GM18858 (cell line): Measurements from ENCODE around the gene APBA2.

Experiments
- ATAC-seq: cut with Tn5 transposase; IDR thresholded peaks from one replicate; pipeline ENCODE4 v1.9.1; 2021; ENCODE audit not compliant: unreplicated experiment

The APBA2 gene

DNA sequence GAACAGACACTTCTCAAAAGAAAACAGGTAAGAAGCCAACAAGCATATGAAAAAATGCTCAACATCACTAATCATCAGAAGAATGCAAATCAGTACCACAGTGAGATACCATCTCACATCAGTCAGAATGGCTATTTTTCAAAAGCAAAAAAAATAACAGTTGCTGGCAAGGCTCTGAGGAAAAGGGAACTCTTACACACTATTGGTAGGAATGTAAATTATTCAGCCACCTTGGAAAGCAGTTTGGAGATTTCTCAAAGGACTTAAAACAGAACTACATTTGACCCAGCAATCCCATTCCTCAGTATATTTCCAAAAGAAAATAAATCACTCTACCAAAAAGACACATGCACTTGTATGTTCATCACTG is 95.6 kb downstream of the APBA2 start:
- no peak for ATAC-seq

DNA sequence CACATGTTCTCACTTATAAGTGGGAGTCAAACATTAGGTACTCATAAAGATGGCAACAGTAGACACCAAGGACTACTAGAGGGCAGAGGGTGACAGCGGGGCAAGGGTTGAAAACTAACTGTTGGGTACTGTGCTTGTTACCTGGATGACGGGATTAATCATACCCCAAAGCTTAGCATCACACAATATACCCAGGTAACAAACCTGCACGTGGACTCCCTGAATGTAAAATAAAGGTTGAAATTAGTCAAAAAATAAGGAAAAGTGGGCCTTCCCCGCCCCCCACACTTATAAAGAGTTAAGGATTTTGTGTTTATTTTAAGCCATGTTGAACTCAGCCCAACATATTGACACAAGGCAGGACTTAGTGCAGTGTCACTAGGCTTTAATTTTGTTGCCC is 96.1 kb downstream of the APBA2 start:
- no peak for ATAC-seq

DNA sequence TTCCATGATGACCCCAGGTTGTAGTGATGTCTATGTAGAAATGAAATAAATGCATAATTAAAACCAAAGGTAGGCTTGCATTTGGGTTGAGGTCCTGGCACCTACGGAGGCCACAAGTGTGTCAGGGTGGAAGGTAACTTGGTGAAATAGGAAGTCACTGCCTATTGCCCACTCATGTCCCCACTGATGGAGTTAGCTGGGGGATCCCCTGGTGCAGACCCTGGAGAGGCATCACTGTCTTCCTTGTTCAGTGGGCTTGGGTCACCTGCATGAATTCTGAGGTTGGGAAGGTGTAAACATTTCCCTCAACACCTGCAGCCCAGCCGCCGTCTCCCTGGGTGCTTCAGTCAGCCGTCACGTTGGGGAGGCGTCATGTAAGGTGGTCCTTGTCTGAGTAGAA is 97.1 kb downstream of the APBA2 start:
- no peak for ATAC-seq

DNA sequence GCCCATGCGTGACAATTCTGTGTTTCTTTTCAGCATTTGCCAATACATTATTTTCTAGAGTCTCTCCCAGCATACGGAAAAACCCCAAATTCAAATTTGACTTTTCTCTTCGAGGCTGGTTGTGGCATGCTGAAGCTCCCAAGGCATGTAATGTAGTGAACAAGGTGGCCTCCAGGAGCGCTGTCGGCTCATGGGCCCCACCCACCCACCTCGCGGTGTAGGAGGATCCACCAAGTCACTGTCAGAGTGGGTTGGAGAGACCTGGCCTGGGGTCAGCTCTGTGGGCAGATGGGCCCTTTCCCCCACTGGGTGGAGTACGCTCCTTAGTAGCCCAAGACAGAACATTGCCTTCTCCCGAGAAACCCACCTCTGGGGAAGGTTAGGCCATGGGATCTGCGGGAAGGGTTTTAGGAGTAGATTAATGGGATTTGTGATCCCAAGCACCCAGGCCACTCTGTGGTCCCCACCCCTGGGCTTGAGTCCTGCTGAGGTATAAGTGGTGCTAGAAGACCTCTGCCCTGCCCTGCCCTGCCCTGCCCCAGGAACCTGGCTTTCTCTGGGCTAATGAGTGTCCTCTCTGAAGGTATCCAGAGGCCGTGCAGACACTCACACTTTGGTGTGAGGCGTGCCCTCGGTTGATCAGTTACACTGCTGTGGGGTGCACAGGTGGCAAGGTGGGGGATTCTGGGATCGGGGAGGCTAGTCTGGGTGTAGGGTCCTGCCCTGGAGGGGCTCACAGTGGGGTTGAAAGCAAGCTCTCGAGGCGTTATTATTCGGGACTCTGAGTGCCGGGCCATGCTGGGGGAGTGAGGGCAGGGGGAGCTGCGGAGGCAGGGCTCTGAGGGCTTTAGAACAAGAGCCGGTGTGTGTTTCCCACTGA is 97.9 kb downstream of the APBA2 start:
- no peak for ATAC-seq

DNA sequence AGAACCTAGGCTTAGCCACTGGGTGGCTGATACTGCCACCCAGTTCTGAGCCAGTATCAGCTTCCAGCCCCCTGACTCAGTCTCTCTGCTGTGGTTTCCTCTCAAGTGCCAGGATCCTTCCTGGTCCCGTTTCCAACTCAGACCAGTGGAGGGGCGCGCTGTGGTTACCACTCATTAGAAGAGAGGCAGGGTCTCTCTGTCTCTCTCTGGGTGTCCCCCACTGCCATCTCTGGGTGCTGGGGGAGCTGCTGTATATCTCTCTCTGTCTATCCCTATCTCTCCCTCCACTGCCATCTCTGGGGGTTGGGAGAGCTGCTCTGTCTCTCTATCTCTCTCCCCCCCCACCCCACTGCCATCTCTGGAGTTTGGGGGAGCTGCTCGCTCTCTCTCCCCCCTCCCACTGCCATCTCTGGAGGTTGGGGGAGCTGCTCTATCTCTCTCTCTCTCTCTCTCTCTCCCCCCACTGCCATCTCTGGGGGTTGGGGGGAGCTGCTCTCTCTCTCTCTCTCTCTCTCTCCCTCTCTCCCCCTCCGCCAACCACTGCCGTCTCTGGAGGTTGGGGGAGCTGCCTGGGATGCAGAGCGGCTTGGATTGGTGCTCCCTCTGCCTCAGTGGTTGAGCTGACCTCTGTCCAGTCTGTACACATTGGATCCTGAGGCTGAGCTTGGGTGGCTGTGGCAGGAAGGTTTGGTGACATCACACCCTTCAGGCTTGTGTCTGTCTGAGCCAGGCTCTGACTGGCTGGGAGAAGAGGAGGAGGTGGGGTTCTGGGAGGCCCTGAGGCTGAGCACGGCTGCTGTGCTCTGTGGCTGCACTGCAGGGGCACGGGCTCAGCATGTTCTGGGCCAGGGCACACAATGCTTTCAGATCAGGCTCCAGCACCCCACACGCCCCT is 98.9 kb downstream of the APBA2 start:
- no peak for ATAC-seq

GRCh38 chr15:28985316-28985645 is 99.5 kb downstream of the APBA2 start:
- ATAC-seq = no peak

- no peak for ATAC-seq
These were observed 99.9 kb downstream of the APBA2 start for GRCh38 chr15:28985691-28986090.

- no peak for ATAC-seq
These were observed 100.3 kb downstream of the APBA2 start for GRCh38 chr15:28986108-28986507.

DNA sequence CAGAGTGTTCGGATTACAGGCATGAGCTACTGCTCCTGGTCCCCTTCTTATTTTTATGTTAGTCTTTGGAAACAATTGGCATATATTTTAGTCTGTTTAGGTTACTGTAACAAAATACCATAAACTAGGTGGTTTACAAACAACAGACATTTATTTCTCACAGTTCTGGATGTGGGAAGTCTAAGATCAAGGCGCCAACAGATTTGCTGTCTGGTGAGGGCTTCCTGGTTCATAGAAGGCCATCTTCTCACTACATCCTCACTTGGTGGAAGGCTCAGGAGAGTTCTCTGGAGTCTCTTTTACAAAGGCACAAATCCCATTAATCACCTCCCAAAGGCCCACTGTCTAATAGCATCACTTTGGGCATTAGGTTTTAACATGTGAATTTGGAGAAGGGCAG is 101.0 kb downstream of the APBA2 start:
- no peak for ATAC-seq

GRCh38 chr15:28987337-28987736 is 101.6 kb downstream of the APBA2 start:
- ATAC-seq = no peak

DNA sequence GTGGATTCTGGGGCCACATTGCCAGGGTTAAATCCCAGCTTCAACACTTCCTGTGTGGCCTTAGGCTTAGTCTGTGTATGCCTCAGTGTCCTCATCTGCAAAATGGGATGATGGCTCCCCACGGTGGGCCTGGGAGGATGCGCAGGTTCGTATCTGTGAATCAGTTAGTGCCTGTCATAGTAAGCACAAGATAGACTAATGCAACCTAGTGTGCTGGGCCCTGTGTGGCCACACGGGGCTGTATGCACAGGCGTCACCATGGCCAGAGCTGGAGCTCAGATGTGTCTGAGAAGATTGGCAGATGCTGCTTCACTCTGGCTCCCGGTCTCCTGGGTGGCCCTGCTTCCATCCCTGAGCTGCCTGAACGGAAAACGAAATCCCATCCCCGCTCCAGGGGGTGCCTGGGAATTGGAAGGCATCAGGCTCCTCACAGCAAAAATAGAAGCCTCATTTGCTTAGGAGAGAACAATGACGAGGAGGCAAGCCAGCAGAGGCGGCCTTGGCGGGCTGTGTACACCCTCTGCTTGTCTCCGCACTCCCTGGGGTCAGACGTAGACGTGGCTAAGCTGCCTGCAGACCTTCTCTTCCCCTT is 103.6 kb downstream of the APBA2 start:
- ATAC-seq = no peak

- no peak for ATAC-seq
These were observed 104.1 kb downstream of the APBA2 start for GRCh38 chr15:28989896-28990295.

DNA sequence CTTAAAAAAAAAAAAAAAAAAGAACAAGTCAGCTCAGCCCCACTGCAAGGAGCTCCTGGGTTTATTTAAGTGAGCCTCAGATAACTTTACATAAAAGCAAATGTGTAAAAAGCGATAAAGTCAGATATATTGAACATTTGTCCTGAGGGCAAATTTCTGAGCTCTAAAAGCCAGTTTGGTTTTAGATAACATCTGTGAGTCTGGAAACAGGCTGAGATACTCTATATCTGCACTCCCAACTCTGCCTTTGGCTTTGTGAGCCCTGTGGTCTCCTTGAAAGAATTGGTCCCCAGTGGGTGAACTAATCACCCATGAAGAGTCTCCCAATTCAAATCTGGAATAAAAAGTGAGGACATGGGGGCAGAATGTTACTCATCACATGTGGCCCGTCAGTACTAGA is 104.6 kb downstream of the APBA2 start:
- ATAC-seq = no peak

GRCh38 chr15:28991236-28992171 is 105.7 kb downstream of the APBA2 start:
- ATAC-seq = no peak

DNA sequence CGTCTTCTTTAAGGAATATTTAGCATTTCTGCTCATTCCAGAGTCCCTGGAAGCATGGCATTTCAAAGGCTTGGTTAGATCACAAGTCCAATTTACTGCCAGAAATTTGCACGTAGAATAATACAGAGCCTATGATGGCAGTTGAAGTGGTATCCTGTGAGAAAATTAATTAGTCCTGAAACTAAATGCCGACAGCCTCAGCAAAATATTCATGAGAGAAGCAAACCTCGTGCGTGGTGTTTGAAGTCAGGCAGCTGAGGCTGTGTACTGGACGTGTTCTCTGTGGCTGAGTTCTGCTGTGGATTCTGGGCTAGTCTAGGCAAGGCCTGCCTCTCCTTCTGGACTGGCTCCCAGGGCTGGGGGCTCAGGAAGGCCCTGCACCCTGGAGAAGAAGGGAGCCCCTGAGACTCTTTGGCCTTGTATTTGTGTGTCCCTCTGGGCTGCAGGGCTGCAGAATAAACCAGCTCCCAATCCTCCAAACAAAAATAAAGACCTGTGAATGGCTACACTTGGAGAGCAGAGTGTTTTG is 106.6 kb downstream of the APBA2 start:
- no peak for ATAC-seq

GRCh38 chr15:28993051-28993719 is 107.4 kb downstream of the APBA2 start:
- ATAC-seq = no peak

GRCh38 chr15:28993720-28994053 is 107.9 kb downstream of the APBA2 start:
- no peak for ATAC-seq

DNA sequence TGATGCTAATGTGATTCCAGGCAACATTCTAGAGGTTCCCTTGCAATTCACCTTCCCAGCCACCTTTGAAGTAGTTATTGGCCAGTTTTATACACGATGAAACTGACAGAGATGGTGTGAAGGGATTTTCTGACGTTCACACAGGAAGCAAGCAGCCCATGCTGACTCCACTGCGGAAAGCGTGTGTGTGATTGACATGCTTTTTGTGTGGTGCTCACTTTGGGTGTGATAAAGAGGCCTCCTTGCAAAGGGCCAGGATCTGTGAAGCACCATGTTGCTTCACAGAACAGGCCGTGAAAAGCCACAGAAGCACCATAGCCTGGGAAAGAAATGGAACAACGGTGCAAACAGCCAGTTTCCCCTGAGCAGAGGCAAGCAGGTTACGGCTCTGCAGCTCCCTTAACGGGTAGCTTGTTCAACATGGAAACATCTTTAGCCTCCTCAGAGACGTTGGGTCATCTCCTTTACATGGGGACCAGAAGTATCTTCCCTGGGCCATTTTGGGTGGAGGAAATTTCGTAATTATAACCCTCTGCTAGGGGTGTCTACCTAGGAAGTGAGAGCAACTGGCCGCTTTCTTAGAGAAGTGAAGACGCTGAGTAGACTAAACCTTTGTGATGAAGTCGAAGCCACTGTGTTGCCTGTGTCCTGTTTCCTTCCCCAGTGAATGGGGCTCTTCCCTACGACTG is 108.5 kb downstream of the APBA2 start:
- no peak for ATAC-seq

DNA sequence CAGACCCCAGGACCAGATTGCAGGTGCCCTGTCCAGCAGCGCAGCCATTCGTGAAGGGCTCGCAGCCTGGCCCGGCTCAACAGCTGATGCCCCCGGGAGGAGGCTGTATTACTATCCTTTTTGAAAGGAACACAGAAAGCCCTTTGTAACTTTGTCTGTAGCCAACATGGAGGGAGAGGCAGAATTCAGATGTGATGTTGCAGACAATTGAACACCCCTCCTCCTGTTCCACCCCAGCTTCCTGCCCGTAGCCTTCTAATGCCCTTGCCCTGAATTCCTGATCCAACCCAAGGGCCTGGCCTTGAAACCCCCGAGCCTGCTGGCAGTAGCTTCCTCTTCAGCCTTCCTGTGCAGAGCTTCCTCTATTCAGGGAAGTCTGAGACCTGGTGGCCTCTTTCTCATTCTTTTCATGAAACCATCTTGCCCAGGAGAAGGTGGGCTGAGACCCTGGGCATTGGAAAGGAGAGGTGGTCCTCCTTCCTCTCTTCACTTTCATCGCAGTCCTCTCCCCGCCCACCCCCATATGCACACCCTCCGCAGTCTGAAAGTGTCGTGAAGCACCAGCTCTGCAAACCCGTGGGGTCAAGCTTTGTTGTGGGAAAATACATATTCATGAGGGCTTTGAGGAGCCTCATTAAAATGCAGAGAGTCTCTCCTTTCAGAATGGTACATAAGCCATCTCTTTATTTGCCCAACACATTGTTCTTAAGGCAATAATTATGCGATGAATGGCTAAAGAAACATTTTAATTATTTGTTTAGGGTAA is 109.2 kb downstream of the APBA2 start:
- no peak for ATAC-seq
